ENCODE measurements around the gene IRS2. TPM values are rescaled to one million over a fixed set of nuclear protein-coding genes. Genes with fewer than 3 reads are reported as not detected.

IRS2 gene
- total RNA-seq, 2 experiments from 2014 or later: 2.8 TPM

- intact Hi-C loops (cut with micrococcal nuclease): no loop called here
- Mint-ChIP-seq H3K27ac (no peak overlapping the region), H3K27me3 (no peaks in the 10 kb centered on the region), H3K4me3 (no peak overlapping the region), H3K4me1 (ENCODE audit: low read depth) (peaks cover 39% of the 10 kb centered on the region), H3K36me3 (ENCODE audit: low read depth) (no peaks in the 10 kb centered on the region), H3K9me3 (no peaks in the 10 kb centered on the region)
- TF ChIP-seq CTCF (IDR thresholded peaks at IDR 0.05): no peak
- ChIA-PET CTCF (interaction anchor here (3.0 kb wide), 1 partner anchor 22 kb away, joined by 8 read pairs; no protein-coding TSS in a partner anchor), POLR2A (no interaction called here)
- ATAC-seq (no peak), DNase-seq (no peak)
These were observed 23.6 kb downstream of the IRS2 start for GRCh38 chr13:109762791-109763190.

- CTCF ChIA-PET: interaction anchor here (3.0 kb wide), 1 partner anchor 23 kb away, joined by 8 read pairs; no protein-coding TSS in a partner anchor
- Mint-ChIP-seq H3K27ac (no peak overlapping the region), H3K4me3 (no peak overlapping the region), H3K9me3 (no peaks in the 10 kb centered on the region), H3K27me3 (no peaks in the 10 kb centered on the region), H3K4me1 (ENCODE audit: low read depth) (peaks cover 41% of the 10 kb centered on the region), H3K36me3 (ENCODE audit: low read depth) (no peaks in the 10 kb centered on the region)
- intact Hi-C loops (cut with micrococcal nuclease): no loop called here
- ATAC-seq: no peak
- no peak for DNase-seq
- no peak for TF ChIP-seq CTCF (IDR thresholded peaks at IDR 0.05)
- POLR2A ChIA-PET: no interaction called here
These were observed 24.7 kb downstream of the IRS2 start for GRCh38 chr13:109761695-109762094.

- DNase-seq (no peak), ATAC-seq (no peak)
- Mint-ChIP-seq H3K9me3 (no peaks in the 10 kb centered on the region), H3K27ac (no peak overlapping the region), H3K36me3 (ENCODE audit: low read depth) (no peaks in the 10 kb centered on the region), H3K4me3 (no peak overlapping the region), H3K4me1 (ENCODE audit: low read depth) (peaks cover 40% of the 10 kb centered on the region), H3K27me3 (no peaks in the 10 kb centered on the region)
- intact Hi-C loops (cut with micrococcal nuclease): no loop called here
- TF ChIP-seq CTCF (IDR thresholded peaks at IDR 0.05): no peak
- ChIA-PET CTCF (interaction anchor here (3.0 kb wide), 1 partner anchor 24 kb away, joined by 8 read pairs; no protein-coding TSS in a partner anchor), POLR2A (interaction anchor here (0.5 kb wide), 1 partner anchor 1157 kb away, joined by 3 read pairs; no protein-coding TSS in a partner anchor)
These were observed 25.4 kb downstream of the IRS2 start for GRCh38 chr13:109760951-109761350.

GRCh38 chr13:109760402-109760801, 26.0 kb downstream of the IRS2 start:
- Mint-ChIP-seq H3K36me3 (ENCODE audit: low read depth) (no peaks in the 10 kb centered on the region), H3K9me3 (no peaks in the 10 kb centered on the region), H3K27ac (no peak overlapping the region), H3K4me3 (no peak overlapping the region), H3K4me1 (ENCODE audit: low read depth) (peaks cover 39% of the 10 kb centered on the region), H3K27me3 (no peaks in the 10 kb centered on the region)
- CTCF ChIA-PET: interaction anchor here (3.0 kb wide), 1 partner anchor 25 kb away, joined by 8 read pairs; no protein-coding TSS in a partner anchor
- intact Hi-C loops (cut with micrococcal nuclease): no loop called here
- POLR2A ChIA-PET: no interaction called here
- ATAC-seq: no peak
- no peak for TF ChIP-seq CTCF (IDR thresholded peaks at IDR 0.05)
- DNase-seq: no peak

- CTCF ChIA-PET: no interaction called here
- no peaks in the 10 kb centered on the region for H3K27me3 Mint-ChIP-seq
- intact Hi-C loops (cut with micrococcal nuclease): no loop called here
- ATAC-seq: no peak
- no peaks in the 10 kb centered on the region for H3K9me3 Mint-ChIP-seq
- peaks cover 3% of the 10 kb centered on the region for H3K36me3 Mint-ChIP-seq (ENCODE audit: low read depth)
- POLR2A ChIA-PET: no interaction called here
- no peak overlapping the region for H3K27ac Mint-ChIP-seq
- TF ChIP-seq CTCF (IDR thresholded peaks at IDR 0.05): no peak
- no peak overlapping the region for H3K4me3 Mint-ChIP-seq
- no peak for DNase-seq
- peaks cover 32% of the 10 kb centered on the region for H3K4me1 Mint-ChIP-seq (ENCODE audit: low read depth)
These were observed 26.8 kb downstream of the IRS2 start for GRCh38 chr13:109759609-109760008.

All from activated CD8-positive, alpha-beta T cell treated with anti-CD3 and anti-CD28 coated beads for 36 hours (primary cell).